ENCODE results near the gene CRYBB1.

CRYBB1 gene

GRCh38 chr22:26550498-26551033 is 67.3 kb downstream of the CRYBB1 start:
- no peak for DNase-seq

GRCh38 chr22:26549902-26550497 is 67.8 kb downstream of the CRYBB1 start:
- DNase-seq = no peak

All from activated gamma-delta T cell treated with Interleukin-2 at 50 U/mL for 16 hours (primary cell).